22Rv1 (cell line): ENCODE data around the gene ZNF606.

Experiments used
- H3K27ac ChIP-seq: fragments of 450-650 bp; 2 replicates; pipeline ENCODE4 v1.5.1; 2017
- CTCF ChIP-seq: fragments of 450-650 bp; IDR thresholded peaks from 2 replicates; pipeline ENCODE4 v1.5.1; 2017; ENCODE audit warnings: mild to moderate bottlenecking
- ZFX ChIP-seq: fragments of 450-650 bp; IDR thresholded peaks from 2 replicates; pipeline ENCODE4 v1.6.1; 2017; ENCODE audit warnings: antibody characterized with exemption, borderline replicate concordance

Gene ZNF606

DNA sequence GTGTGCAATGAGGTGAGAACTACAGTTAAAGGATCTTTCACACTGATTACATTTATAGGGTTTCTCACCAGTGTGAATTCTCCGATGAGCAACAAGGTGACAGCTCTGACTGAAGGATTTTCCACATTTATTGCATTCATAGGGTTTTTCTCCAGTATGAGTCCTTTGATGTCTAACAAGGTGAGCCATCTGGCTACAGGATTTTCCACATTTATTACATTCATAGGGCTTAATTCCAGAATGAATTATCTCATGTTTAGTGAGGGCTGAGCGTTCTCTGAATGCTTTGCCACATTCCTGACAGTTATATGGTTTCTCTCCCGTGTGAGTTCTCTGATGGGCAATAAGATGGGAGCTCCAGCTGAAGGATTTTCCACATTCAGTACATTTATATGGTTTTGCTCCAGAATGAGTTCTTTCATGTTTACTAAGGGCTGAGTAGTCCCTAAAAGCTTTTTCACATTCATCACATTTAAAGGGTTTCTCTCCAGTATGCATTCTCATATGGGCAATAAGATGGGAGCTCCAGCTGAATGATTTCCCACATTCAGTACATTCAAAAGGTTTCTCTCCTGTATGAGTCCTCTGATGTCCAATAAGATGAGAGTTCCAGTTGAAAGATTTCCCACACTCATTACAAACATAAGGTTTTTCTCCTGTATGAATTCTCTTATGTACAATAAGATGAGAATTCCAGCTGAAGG is 23.9 kb downstream of the ZNF606 start:
- H3K27ac ChIP-seq: no peak overlapping the region
- TF ChIP-seq ZFX: no peak
- no peak for TF ChIP-seq CTCF

- TF ChIP-seq ZFX: no peak
- TF ChIP-seq CTCF: no peak
- H3K27ac ChIP-seq: no peak within 1 kb of the TSS
These were observed 28.2 kb downstream of the ZNF606 start, which contains the start of gene C19orf18 for GRCh38 chr19:57974434-57974833. C19orf18 (minus strand) TSS chr19:57974534; CDS start chr19:57974432, 102 bp downstream.

- no peak for TF ChIP-seq ZFX
- TF ChIP-seq CTCF: no peak
- H3K27ac ChIP-seq: no peak overlapping the region
These were observed 37.9 kb downstream of the ZNF606 start for GRCh38 chr19:57964761-57965160.

DNA sequence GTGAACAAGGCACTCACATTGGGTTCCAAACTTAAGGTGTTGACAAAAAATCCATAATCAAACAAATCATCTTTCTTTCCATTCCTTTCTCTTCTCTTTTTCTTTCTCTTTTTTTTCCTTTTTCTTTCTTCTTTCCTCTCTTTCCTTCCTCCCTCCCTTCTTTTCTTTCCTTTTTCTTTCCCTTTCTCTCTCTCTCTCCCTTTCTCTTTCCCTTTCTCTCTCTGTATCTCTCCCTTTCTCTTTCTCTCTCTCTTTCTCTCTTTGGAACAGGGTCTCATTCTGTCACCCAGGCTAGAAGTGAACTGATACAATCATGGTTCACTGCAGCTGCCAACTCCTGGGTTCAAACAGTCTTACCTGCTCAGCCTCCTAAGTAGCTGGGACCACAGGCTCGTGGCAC is 40.8 kb downstream of the ZNF606 start:
- TF ChIP-seq ZFX (no peak), CTCF (no peak)

GRCh38 chr19:57954996-57955395 is 47.6 kb downstream of the ZNF606 start:
- no peak for TF ChIP-seq CTCF
- no peak overlapping the region for H3K27ac ChIP-seq

More for the DNA sequence above, 40.8 kb downstream of the ZNF606 start:
- H3K27ac ChIP-seq: no peak overlapping the region

- no peak overlapping the region for H3K27ac ChIP-seq
- TF ChIP-seq ZFX: no peak
- no peak for TF ChIP-seq CTCF
These were observed 52.9 kb downstream of the ZNF606 start for GRCh38 chr19:57949702-57950101.

DNA sequence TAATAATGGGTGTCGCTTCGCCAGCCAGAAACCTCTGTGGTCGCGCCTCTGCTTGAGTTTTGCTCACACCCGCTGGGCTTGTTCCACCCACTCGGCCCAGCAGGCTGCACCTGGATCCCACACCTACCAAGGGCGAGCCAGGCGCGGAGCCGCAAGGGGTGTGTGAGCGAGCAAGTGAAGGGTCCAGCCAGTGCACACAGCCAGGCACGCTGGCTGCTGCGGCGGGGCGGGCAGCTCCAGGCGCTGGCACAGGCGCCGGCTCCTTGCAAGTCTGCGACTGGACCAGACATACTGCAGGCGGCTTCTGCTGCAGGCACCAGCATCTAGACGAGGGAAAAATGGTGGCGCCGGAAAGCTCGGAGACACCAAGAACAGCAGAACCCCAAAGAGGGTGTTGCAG is 53.3 kb downstream of the ZNF606 start:
- H3K27ac ChIP-seq: no peak overlapping the region
- TF ChIP-seq CTCF: no peak
- no peak for TF ChIP-seq ZFX
